ENCODE data around the gene NAP1L4. TPM values are rescaled to one million over a fixed set of nuclear protein-coding genes. Genes with fewer than 3 reads are reported as not detected.

Gene NAP1L4
- total RNA-seq, 1 experiment from 2014 or later, result 203 TPM

- in situ Hi-C loops (cut with HindIII; ENCODE audit: low pct_unique_long_range_greater_than_20kb, low sequenced_read_pairs), result no loop called here
- no peak for DNase-seq (ENCODE audit: low read depth, low spot score)
Measured at GRCh38 chr11:2923446-2924375, 68.4 kb downstream of the NAP1L4 start.

GRCh38 chr11:2922655-2923054, 69.5 kb downstream of the NAP1L4 start:
- in situ Hi-C loops (cut with HindIII; ENCODE audit: low pct_unique_long_range_greater_than_20kb, low sequenced_read_pairs), result no loop called here
- no peak for DNase-seq (ENCODE audit: low read depth, low spot score)

DNA sequence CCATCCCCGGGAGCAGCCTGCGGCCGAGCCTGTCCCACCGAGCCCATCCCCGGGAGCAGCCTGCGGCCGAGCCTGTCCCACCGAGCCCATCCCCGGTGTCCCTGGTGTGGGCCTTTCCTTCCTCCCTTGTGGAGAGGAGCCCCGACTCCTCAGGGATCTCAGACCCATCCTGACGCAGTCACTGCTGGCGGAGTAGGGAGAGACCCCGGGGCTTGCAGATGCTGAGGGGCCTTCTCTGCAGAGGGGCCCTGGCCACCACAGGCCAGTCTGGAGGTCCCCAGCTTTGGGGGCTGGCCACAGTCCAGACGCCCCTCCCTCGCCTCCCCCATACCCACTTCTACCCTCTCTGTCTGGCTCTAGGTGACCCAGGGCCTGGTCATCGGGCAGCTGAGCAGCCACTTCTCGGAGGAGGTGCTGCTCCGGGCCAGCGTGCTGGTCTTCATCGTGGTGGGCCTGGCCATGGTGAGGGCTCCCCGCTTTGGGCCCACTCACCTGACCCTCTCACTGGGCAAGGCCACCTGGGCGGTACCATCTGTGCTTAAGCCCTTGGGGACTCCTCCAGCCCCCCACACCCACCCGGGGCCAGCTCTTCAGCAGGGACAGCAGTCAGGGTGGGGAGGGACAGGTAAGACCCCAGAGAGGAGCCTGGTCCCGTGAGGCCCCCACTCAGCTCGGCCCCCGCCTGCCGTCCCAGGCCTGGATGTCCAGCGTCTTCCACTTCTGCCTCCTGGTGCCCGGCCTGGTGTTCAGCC, 70.2 kb downstream of the NAP1L4 start:
- in situ Hi-C loops (cut with HindIII; ENCODE audit: low pct_unique_long_range_greater_than_20kb, low sequenced_read_pairs), result no loop called here
- no peak for DNase-seq (ENCODE audit: low read depth, low spot score)

DNA sequence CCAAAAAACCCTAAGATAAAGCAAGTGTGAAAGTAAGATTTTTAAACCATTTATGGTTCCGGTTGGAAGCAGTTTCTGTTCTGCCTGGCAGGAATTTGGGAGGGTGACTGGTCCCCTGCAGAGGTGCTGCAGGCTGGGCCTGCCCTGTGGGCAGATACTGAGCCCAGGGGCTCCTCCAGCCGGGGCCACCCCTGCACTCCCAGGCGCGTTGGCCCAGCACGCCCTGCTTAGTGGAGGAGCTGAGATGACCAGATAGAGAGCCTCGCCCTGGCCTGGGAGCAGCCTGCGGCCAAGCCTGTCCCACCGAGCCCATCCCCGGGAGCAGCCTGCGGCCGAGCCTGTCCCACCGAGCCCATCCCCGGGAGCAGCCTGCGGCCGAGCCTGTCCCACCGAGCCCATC, 70.9 kb downstream of the NAP1L4 start:
- in situ Hi-C loops (cut with HindIII; ENCODE audit: low pct_unique_long_range_greater_than_20kb, low sequenced_read_pairs), result no loop called here

GRCh38 chr11:2920343-2920742, 71.8 kb downstream of the NAP1L4 start:
- DNase-seq (ENCODE audit: low read depth, low spot score), result no peak
- in situ Hi-C loops (cut with HindIII; ENCODE audit: low pct_unique_long_range_greater_than_20kb, low sequenced_read_pairs), result no loop called here

More for the DNA sequence above, 70.9 kb downstream of the NAP1L4 start:
- DNase-seq (ENCODE audit: low read depth, low spot score), result no peak

- in situ Hi-C loops (cut with HindIII; ENCODE audit: low pct_unique_long_range_greater_than_20kb, low sequenced_read_pairs), result no loop called here
- DNase-seq (ENCODE audit: low read depth, low spot score), result no peak
Measured at GRCh38 chr11:2919837-2920236, 72.3 kb downstream of the NAP1L4 start.

GRCh38 chr11:2919188-2919587, 72.9 kb downstream of the NAP1L4 start:
- DNase-seq (ENCODE audit: low read depth, low spot score), result no peak
- in situ Hi-C loops (cut with HindIII; ENCODE audit: low pct_unique_long_range_greater_than_20kb, low sequenced_read_pairs), result no loop called here

DNA sequence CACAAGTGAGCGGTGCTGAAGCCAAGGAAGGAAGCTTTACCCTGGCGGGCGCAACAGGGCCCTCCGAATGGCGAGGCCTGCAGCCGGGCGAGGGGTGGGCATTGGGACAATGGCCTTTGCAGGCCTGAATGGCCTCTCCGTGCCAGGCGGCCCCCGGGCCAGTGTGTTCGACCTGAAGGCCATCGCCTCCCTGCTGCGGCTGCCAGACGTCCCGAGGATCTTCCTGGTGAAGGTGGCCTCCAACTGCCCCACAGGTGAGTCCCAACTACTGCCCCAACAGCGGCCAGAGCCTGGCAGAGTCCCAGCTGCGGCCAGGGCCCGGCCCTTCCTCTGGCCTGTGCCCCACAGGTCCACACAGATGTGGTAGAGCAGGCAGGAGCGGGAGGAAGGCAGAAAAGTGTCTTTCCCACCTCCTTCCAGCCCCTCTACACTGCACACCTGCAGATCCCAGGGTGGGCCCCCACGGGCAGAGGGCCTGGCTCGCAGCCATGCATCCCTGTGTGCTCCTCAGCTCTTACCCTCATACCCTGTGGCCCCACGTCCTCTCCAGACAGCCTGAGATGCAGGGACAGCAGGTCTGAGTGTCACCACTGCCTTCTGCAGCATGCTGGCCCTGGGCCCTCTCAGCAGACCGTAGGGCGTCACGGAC, 74.2 kb downstream of the NAP1L4 start:
- in situ Hi-C loops (cut with HindIII; ENCODE audit: low pct_unique_long_range_greater_than_20kb, low sequenced_read_pairs), result no loop called here
- no peak for DNase-seq (ENCODE audit: low read depth, low spot score)

GRCh38 chr11:2916892-2917645, 75.1 kb downstream of the NAP1L4 start:
- in situ Hi-C loops (cut with HindIII; ENCODE audit: low pct_unique_long_range_greater_than_20kb, low sequenced_read_pairs), result no loop called here
- DNase-seq (ENCODE audit: low read depth, low spot score), result no peak

- in situ Hi-C loops (cut with HindIII; ENCODE audit: low pct_unique_long_range_greater_than_20kb, low sequenced_read_pairs), result no loop called here
- no peak for DNase-seq (ENCODE audit: low read depth, low spot score)
Measured at GRCh38 chr11:2916114-2916891, 75.8 kb downstream of the NAP1L4 start.

DNA sequence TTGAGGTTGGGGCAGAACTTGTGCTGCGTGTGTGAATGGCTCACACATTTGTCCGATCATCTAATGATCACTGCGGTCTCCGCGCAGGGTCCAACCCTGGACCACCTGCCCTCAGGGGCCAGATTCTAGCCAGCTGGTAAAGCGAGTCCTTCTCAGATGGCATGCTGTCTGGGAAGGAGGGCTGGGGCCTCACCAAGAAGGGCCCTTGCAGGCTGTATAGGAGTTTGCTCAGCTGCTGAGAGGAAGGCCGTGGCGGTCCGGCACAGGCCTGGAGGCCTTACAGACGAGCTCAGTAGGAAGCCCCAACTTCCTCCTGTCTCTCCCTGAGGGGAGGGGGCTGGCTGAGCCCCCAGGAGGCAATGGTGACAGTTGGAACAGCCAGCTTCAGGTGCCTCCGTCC, 76.7 kb downstream of the NAP1L4 start:
- no peak for DNase-seq (ENCODE audit: low read depth, low spot score)
- in situ Hi-C loops (cut with HindIII; ENCODE audit: low pct_unique_long_range_greater_than_20kb, low sequenced_read_pairs), result no loop called here

DNA sequence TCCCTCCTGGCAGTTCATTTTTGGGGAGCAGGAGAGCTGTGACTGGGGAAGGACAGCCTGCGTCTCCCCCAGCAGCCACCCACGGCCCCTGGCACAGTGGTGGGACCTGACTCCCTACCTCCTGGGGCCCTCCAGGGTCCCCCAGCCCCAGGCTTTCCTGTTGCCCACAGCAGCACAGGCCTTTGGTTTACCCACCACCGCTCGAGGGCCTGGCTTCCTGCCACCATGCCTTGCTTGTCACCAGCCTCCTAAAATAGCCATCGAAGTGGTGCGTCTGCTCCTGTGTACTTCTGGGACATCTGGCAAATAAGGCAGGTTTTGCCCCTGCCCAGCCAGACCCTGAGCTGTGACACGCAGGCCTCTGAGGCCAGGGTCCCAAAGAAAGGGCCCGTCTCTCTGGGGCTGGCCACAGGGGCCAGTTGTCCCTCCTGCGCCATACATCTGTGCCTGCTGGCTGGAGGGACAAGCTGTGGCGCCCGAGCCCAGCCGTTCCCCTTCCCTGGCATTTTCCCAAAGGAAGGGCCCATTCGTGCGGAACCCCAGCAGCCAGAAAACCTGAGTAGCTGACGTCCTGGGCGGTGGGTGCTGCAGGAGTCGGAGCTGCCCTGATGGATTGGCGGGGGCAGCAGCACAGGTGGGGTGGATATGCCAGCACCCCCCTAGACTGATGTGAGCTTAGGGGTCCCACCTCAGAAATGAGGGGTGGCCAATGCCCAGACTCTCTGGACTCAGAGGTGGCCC, 77.5 kb downstream of the NAP1L4 start:
- in situ Hi-C loops (cut with HindIII; ENCODE audit: low pct_unique_long_range_greater_than_20kb, low sequenced_read_pairs), result no loop called here
- no peak for DNase-seq (ENCODE audit: low read depth, low spot score)

DNA sequence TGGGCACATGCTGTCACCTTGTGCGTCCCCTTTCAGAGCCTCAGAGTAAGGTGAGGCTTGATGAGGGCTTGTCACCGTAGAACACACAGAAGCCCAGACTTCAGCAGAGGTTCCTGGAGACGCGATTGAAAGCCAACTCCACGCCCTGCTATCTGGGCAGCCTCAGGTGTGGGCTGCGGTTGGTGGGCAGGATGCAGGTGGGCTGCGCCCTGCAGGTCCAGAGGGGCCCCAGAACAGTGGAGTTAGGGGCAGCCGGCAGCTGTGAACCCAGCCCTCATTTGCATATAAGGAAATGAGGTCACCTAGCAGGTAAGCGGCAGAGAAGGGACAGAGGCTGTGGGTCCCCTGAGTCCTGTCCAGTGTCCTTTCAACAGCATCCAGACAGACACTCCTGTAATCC, 78.4 kb downstream of the NAP1L4 start:
- no peak for DNase-seq (ENCODE audit: low read depth, low spot score)
- in situ Hi-C loops (cut with HindIII; ENCODE audit: low pct_unique_long_range_greater_than_20kb, low sequenced_read_pairs), result no loop called here

GRCh38 chr11:2913019-2913431, 79.1 kb downstream of the NAP1L4 start:
- no peak for DNase-seq (ENCODE audit: low read depth, low spot score)
- in situ Hi-C loops (cut with HindIII; ENCODE audit: low pct_unique_long_range_greater_than_20kb, low sequenced_read_pairs), result no loop called here

- no peak for DNase-seq (ENCODE audit: low read depth, low spot score)
- in situ Hi-C loops (cut with HindIII; ENCODE audit: low pct_unique_long_range_greater_than_20kb, low sequenced_read_pairs), result no loop called here
Measured at GRCh38 chr11:2912498-2912897, 79.6 kb downstream of the NAP1L4 start.

- in situ Hi-C loops (cut with HindIII; ENCODE audit: low pct_unique_long_range_greater_than_20kb, low sequenced_read_pairs), result no loop called here
- no peak for DNase-seq (ENCODE audit: low read depth, low spot score)
Measured at GRCh38 chr11:2911785-2912391, 80.2 kb downstream of the NAP1L4 start.
